HG03558 (cell line): ENCODE measurements around the gene MAP3K20.
"Not testable (repeated sequence)": the region's sequence is repeated elsewhere in the genome, so short reads cannot be mapped to it uniquely, and the experiment has no call there.

Experiments used
- ATAC-seq: cut with Tn5 transposase; IDR thresholded peaks from one replicate; pipeline ENCODE4 v1.9.1; 2021; ENCODE audit warnings: moderate number of reproducible peaks; ENCODE audit not compliant: unreplicated experiment; ENCODE audit errors: extremely low read depth

MAP3K20 gene

DNA sequence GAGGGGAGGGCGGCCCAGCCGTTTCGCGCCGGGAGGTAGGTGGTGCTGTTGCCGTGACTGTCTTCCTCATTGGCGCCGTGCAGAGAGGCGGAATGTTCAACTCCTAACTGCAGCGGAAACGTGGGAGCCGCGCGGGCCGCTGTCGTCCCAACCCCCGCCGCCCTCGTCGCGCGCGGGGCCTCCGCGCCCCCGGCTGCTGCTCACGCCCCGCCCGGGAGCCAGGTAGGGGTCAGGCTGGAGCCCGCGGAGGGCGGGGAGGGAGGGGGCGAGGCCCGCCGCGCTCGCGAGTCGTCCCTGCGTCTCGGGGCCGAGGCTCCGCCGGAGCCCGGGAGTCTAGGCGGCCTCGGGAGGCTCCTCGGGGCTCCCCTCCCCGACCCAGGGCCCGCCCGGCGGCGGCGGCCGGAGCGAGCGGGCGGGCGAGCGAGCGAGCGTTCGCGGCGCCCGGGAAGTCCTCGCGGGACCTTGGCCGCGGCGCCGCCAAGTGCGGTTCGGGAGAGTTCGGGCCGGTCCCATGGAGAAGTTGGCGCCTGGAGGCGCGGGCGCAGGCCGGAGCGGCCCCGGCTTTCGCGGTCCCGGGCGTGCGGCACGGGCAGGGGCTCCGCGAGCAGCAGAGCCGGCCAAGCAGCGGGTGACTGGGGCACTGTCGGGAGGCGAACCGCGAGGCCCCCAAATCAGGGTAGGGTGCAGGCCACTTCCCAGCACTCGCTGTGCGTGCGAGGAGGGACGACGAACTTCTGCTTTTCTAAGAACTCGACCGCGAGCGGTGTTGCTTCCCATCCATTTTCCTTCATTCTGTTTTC is at the start of gene MAP3K20:
Gene MAP3K20, plus strand, starts transcription at position 66 of the 800 bp plus-strand sequence. CDS start 15,186 bp downstream, outside the sequence.
- ATAC-seq: peak; percentile 37

- ATAC-seq: no peak
These were observed 49.2 kb upstream of the MAP3K20 start for GRCh38 chr2:173026479-173026878.

GRCh38 chr2:173027181-173028128 is 48.2 kb upstream of the MAP3K20 start:
- ATAC-seq: peak; percentile 49

GRCh38 chr2:173028141-173028540 is 47.5 kb upstream of the MAP3K20 start:
- no peak for ATAC-seq

DNA sequence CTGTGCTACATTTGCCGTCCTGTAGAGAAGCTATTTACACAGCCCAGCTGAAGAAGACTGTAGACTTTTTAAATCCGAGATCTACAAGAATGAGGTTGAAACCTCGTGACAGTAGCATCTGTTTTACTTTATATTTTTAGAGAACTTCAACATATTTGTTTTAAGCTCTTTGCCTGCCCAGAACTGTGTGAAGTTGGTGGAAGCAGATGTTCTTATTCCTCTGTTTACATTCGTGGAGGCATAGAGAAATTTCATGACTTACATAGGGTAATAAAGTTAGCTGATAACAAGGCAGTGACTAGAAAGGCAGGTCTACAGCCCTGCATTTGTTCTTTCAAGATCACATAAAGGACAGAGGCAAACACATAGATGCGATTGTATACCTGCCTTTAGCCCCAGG is 47.0 kb upstream of the MAP3K20 start:
- no peak for ATAC-seq

DNA sequence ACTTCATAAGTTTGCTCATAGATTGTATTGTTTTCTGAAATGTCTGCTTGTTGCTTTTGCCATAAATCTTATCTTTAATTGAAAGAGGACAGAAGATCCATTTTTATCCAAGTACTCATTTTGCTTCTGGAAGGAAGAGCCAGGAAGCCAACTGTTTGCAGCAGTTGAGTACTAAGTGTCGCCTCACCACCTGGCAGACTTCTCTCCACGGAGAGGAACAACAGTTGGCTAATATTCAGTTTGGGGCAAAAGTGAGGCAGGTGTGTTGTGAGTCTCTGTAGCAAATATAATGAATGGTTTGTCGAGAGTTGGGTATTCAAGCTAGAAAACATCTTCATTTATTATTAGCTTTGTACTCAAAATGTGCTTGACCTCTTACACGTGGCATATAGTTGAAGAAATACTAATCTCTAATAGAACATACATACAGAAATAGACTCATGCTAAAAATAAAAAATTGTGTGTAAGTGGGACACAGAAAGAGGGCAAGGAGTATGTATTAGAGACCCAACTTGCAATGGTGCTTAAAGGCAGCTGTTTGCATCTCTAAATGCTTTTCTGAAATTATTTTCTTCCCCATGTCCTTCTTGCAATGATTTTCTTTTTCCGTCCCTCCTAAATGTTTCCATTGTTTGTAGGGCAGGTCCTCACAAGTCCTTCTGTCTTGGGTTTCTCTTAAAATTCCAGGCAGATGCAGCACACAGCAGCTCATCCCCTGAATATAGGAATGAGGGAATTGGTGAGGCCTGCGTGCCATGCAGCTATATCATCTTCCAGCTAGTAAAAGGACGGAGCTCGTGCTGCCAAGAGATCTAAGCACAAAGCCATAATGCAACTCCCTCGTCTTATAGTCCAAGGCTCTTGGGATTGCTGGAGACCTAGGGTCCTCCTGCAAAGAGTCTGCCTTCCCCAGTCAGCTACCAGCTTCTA is 44.8 kb upstream of the MAP3K20 start:
- ATAC-seq: no peak

- ATAC-seq: no peak
These were observed 43.6 kb upstream of the MAP3K20 start for GRCh38 chr2:173032032-173032431.

GRCh38 chr2:173033084-173033483 is 42.6 kb upstream of the MAP3K20 start:
- ATAC-seq: no peak

- no peak for ATAC-seq
These were observed 41.5 kb upstream of the MAP3K20 start for GRCh38 chr2:173034143-173034542.

DNA sequence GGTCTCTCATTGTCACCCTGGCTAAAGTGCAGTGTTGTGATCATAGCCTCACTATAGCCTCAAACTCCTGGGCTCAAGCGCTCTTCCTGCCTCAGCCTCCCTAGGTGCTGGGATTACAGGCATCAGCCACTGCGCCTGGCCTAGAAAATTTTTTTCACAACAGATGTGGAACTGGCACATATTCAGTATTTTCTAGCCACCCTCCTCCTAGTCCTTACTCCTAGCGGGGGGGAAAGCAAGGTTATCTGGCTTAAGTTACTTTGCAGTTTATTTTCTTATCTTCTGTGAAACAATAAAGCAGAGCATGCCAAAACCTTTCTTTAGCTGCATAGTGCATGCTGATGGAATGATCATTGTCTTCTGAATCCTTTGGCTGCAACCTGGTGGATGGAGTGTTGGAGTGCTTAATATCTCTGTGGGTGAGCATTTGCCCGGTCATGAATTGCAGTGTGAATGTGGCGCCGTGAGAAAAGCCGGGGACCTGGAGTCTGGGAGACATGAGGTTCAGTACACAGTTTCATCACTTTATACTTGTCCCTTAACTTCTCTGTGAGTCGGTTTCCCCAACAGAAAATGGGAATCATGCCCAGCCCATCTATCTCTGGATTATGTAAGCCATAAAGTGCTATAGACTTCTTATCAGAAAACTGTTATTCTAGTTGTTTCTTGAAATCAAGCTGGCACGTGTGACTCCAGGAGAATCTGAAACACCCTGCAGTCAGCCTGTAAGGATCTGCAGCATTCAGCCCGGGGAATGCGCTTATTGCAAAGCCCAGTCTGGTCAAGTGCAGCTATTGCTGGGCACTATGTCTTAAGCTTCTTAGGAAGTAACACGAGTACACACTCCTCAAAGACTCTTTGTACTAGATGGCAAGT is 38.2 kb upstream of the MAP3K20 start:
- ATAC-seq: no peak

DNA sequence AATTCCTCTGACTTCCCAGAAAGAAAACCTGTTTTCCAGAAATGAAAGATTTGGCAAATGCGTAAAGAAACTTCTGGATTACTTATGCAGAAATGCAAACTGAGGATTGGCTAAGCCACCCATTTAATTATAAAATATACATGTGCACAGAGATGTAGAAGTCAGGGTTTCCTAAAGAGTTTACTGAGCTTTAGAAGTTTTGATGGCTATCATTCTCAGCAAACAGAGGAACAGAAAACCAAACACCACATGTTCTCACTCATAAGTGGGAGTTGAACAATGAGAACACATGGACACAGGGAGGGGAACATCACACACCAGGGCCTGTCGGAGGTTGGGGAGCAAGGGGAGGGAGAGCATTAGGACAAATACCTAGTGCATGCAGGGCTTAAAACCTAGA is 37.4 kb upstream of the MAP3K20 start:
- not testable (repeated sequence) for ATAC-seq

DNA sequence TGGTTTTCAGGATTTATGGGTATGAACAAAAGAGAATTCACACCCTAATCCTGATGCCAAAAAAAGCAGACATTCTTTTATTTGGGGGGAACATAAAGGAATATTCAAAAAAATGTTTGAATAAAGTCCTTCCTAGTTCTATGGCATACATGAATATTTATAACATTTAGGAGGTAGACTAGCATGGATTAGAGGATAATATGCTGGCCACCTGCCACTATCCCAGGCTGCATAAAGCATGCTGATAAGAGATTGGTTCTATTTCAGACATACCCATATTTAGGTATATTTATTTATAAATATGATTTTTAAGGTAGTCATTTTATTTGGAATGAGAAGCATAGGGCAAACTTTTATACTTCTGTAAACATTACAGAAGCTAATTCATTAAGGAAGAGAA is 34.9 kb upstream of the MAP3K20 start:
- ATAC-seq: no peak

DNA sequence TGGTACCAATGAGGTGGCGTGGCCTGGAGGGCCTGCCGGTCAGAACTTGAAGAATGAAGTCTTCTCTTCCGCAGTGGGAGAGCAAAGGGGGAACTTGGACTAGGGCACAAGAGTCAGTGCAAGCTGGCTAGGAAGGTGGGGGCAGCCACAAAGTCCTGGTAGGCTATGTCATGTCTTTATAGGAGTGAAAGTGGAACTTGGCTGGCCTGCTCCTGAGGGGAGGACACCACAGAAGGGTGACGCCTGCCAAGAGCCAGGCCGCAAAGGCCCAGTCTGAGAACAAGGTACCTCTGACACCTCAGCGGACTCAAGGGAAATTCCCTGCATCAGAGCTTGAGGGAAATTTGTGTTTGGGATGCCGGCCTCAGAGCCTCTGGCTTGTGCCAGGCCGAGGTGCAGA is 32.2 kb upstream of the MAP3K20 start:
- ATAC-seq: no peak

- ATAC-seq: no peak
These were observed 31.6 kb upstream of the MAP3K20 start for GRCh38 chr2:173043897-173044519.

GRCh38 chr2:173044686-173045085 is 31.0 kb upstream of the MAP3K20 start:
- no peak for ATAC-seq

DNA sequence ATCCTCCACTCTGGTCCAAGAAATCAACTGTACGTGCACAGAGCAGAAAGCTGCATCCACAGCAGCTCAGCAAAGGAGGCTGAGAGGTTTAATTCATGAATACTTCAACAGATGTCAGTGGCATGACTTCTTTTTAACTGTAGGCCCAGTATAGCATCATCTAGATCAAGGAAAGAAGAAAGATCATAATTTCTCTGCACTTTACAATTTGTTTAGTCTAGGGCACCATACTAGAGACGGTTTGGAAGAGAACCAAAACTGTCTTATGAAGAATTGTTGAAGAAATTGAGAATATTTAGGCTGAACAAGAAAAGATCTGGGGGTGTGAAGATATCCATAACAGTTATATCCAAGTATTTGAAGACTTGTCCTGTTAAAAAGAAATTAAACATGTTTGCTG is 30.5 kb upstream of the MAP3K20 start:
- ATAC-seq: no peak

DNA sequence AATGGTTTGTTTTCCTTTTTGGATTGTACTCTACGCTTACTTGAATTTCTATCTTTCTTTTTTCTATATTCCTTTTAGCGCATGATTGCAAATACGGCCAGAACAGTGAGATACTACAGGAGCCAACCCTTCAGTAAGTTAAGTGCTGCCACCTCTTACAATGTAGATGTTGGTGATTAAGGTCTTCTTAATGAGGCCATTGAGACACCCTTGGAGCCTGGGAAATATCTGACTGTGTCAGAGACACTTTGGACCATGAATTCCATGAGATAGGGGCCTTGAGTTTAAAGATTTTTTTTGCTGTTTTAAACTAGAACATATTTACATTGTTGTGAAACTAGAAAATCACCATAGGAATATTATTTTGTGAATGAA is 27.1 kb upstream of the MAP3K20 start:
- no peak for ATAC-seq

DNA sequence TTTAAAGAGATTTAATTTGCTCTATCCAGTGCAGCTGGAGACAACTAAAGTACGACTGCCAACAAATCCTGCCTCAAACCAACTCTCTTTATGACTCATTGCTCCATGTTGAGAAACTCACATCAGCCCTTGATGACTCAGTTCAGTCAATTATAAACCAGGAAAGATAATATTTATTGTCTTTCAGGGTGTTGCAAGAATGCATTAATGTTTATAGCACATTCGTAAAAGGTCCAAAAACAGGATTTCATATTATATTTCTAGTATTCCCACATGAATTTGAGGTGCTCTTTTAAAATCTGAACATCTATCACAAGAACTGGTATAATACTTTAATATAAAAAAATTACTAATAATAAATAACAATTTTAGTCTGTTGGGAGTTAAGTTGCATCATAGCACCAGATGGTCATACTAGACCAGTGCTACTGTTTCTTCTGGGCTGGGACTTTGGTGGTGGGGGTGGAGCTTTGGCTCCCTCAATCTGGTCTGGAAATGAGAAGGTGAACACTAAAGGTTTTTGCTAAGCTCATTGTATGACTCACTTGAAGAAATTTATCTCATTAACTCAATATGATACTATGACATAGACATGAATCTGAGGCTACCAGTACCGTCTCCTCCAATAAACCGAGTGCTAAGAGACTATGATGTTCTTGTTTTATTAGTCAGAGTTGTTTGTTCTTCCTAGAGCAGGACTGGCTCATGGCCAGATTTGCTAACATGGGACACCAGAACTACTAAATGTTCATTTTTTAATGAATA is 26.6 kb upstream of the MAP3K20 start:
- peak; percentile 81 for ATAC-seq
